Stimulated activated CD4-positive, alpha-beta T cell treated with anti-CD3 and anti-CD28 coated beads, Interleukin-4, amount 100 ng/mL, for 24 hours (primary cell): Measurements from ENCODE around the gene WWP2.
"Not testable (repeated sequence)": the region's sequence is repeated elsewhere in the genome, so short reads cannot be mapped to it uniquely, and the experiment has no call there.

ENCODE experiments used
- DNase-seq: peaks from one replicate; pipeline ENCODE4 v3.0.0-alpha.2; 2020

Gene WWP2

DNA sequence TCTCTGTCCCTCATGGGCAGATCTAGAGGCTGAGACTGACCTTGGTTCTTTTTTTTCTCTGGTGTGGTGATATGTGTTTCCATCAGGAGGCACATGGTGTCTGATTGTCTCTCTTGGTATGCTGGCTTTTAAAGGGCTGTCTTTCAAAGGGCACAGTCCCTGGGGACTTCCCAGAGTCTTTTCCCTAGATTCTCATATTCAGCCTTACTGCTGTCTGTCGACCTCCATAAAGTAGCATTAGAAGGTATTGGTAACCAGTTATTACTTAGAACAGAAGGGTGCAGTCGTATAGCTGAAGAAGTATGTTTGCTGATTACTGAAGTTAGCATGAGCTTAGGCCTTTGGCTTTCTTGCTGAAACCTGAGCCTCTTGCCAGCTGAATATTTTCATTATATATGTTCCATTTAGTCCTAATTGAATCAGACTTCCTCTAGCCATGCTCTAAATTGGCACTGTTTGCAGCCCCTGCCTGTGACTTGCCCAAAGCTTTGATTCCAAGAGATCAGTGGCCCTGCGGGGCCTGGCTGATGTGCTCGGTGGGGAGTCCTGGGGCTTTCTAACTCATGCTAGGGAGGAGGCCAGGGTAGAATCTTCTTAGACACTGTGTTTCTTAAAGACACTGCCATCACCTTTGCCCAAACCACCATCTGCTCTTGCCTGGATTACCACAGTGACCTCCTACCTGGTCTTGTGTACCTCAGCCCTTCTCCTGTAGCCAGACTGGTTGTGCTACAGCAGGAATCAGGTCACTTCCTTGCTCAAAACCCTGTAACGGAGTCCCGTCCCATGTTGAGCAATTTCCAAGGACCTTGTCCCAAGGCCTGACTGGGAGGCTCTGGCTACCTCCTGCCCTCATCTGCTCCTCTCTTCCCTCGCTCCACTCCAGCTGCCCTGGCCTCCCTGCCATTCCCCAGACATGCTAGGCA, 71.5 kb downstream of the WWP2 start:
- DNase-seq = no peak

DNA sequence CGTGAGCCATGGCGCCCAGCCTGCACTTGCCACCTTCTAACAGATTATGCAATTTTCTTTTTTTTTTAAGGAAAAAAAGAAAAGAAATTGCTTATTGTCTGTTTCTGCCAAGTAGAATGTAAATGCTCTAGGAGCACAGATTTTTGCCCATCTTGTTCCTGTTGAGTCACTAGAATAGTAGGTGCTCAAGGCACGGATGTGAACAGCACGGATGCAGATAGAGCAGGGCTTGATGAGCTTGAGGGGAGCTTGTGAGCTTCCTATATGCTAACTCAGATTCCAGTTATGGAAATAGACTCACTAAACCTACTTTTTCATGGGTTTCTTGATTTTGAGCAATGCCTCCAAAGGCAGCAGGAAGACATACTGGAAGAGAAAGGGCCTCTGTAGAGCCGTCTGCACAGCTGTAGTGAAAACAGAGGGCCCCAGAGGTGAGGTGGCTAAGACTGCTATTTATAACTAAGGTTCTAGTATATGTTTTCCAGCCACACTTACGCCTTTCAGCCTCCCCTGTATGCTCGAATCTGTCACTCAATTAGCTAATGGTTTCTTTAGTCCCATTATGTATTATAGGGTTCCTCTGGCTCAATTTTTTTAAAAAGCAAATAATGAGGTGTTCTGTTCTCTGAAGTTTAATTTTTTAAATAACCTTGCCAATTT, 72.8 kb downstream of the WWP2 start:
- DNase-seq = no peak

DNA sequence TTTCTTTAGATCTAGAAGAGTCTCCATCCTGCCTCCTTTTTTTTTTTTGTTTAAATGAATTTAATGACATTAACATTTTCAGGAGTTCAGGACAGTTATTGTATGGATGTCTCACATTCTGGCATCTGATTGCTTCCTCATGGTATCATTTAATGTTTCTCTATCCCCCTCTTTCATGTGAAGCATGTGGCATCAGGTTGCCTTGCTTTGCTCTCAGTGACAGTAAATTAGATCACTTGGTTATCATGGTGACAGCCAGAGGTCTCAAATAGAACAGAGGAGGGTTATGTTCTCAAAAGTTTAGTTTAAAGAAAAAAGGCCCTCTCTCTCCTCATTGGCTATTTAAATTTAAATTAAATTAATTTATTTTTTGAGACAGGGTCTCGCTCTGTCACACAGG, 74.1 kb downstream of the WWP2 start:
- DNase-seq = no peak

DNA sequence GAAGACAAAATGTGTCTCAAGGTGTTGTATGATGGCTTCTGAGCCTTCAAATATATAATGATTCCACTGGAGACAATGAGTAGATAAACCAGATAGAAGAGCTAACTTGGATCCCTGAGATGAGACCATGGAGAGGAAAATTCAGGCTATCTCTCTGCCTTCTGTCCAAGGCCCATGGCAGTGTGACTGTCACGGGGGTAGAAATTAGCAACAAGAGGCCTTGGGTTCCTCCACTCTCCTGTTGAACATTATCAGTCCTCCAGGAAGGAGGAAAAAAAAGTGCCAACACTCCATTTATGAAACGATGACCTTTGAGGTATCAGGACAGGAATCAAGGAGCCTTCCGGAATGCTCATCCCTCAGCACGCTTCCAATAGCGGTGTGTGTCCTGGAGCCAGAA, 75.2 kb downstream of the WWP2 start:
- no peak for DNase-seq

DNA sequence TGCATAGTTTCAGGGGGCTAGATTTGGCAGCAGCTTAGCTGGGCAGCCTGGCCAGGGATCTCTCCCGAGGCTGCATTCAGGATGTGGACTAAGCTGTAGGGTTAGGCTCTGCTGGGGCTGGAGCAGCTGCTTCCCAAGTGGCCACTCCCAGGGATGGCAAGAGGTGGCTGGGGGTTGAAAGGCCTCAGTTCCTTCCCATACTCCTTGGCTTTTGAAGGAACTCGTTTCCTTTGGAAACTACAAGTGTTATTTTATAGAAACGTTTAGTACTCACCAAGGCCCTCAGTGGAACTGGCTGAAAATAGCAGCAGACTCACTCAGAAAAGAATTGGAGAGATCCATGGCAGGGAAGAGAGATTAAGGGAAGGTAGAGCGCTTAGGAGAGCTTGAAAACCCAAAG, 76.4 kb downstream of the WWP2 start:
- no peak for DNase-seq

DNA sequence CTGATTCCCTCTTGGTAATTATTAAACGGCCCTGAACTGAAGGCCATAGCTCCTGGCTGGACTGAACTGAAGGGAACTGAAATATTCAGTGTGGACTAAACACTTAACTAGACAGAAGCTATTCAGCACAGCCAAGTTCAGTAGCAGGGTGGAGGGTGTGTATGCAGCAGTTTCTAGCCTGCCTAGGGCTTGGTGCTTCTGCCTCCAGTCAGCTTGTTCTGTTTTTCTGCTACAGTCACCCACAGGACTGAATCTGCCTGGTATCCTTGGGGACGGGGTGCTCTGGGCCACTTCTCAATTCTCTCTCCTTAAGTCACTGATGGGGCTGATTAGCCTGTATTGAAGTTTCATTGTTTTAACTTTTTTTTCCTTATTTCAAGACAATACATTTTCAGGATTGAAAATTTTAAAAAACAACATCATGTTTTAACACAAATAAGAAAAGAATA, 77.1 kb downstream of the WWP2 start:
- no peak for DNase-seq

DNA sequence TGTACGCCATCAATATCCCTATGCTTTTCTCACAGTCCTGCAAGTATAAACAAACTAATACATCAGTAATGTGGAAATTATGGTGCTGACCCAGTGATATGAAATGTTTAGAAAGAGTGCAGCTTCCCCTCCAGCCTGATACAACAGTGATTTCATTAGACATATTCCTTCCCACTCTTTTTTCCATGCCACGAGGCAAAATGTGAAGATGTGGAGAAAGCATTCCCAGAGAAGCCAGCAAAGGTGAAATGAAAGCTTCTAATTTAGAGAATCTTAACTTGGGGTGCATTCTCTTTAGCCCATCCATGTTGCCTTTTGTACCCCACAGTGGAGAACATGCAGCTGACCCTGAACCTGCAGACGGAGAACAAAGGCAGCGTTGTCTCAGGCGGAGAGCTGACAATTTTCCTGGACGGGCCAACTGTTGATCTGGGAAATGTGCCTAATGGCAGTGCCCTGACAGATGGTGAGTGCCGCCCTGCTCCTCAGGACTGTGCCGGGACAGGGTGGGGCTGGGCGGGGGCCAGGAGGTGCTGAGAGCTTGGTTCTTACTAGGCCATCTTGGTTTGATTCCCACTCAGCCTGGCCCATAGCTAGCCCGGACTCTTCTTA, 77.8 kb downstream of the WWP2 start:
- no peak for DNase-seq

DNA sequence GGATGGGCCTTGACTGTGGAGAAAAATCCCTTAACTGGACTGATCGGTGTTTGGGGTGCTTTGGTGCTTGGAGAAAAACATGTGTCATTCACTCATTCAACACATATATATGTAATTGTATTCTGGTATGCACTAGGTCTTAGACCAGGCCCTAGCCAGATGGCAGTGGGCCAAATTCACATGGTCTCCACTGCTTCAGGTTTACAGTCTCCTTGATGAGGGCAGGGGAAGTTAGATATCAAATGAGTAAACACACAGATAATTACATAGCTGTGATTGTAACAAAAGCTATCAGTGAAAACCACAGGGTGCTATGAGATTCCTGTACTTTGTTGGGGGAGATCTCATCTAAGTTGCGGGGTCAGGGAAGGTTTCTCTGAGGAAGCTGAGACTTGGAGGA, 78.8 kb downstream of the WWP2 start:
- no peak for DNase-seq

DNA sequence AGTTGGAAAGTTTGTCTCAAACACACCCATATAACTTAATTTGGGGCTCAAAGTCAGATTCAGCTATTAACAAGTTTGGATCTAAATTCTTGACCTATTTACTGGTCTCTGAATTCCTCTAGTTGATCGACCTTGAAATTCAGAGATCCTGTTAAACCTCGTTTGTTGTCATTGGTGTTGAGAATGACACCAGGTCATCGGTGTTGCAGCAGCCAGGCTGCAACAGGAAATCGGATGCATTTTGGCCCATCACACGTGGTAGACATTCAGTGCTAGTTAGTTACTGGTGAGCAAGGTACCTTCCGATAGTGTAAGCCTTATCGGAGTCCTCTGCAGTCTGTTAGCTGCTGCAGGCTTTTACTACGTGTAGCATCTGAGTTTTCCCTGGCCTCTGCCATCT, 82.3 kb downstream of the WWP2 start:
- no peak for DNase-seq

DNA sequence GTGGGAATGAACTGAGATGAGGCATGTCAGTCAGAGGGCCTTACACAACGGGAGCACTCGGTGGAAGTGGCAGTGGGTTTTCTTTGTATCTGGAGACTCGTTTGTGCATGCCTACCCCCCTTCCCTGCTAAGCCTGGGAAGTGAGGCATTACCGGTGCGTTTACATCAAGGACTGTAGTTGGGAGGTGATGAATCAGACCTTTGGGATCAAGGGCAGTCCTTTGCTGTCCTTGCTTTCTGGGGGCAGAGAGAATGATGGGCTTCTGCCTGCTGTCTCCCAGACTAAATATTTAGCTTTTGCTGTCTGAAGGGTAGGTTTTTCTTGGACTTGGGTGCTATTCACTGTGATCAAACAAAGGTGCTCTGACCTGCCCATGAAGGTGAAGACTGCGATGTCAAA, 83.0 kb downstream of the WWP2 start:
- DNase-seq = no peak

DNA sequence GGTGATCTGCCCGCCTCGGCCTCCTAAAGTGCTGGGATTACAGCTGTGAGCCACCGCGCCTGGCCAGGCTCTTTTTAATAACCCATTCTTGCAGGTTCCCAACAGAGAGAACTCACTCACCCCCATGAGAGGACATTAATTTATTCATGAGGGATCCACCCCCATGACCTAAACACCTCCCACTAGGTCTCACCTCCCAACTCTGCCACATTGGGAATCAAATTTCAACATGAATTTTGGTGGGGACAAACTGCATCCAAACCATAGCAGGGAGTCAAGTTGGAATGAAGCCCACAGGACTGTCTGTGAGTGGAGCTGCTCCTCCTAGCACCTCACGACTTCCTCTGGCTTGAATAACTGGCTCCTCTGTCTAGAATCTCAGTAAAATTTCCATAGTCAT, 85.5 kb downstream of the WWP2 start:
- DNase-seq = no peak

DNA sequence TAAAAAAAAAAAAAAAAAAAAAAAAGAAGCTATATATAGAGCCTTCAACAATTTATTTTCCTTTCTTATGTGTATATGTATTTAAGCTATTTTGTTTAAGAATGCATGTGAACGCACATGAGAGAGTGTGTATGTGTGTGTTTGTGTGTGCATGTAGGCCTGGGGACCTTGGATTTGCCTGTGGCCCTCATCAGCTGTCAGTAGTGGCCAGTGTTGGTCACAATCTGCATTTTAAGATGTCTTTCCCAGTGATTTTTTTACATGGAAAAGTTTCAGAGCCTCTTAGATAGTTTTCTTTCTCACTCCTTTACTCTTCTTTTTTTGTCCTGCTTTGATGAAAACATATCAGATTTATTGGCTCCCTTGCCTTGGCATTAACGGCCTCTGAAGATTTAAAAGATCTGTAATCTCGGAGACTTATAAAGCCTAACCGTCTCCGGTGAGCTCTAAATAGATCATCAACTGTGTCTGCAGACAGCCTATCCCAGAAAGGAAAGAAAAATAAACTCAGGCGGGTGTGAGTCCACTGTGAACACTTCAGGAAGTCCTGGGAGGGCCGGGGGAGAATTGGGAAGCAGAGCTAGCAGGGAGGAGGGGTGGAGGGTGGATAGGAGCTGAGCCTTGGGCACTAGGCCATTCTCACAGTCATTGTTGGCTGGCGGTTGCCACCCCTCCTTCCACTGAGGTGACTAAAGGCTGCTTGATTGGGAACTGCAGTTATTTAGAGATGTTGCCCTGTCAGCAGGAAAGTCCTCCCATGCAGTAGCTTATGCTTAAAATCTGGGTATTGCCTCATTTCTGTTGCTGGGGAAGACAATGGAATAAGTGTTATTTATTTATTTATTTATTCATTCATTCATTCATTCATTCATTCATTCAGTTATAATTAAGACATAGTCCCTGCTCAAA, 86.8 kb downstream of the WWP2 start:
- no peak for DNase-seq

DNA sequence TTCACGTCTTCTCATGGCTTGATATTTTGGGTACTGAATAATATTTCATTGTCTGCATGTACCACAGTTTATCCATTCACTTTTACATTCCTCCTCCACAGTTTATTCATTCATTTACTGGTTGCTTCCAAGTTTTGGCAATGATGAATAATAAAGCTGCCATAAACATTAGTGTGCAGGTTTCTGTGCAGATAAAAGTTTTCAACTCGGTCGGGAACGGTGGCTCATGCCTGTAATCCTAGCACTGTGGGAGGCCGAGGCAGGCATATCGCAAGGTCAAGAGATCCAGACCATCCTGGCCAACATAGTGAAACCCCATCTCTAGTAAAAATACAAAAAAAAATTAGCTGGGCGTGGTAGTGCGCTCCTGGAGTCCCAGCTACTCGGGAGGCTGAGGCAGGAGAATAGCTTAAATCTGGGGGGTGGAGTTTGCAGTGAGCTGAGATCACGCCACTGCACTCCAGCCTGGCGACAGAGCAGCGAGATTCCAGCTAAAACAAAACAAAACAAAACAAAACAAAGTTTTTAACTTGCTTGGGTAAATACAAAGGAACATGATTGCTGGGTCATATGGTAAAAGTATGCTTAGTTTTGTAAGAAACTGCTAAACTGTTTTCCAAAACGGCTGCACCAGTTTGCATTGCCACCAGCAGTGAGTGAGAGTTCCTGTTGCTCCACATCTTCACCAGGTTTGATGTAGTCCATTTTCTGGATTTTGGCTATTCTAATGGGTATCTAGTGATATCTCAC, 89.5 kb downstream of the WWP2 start:
- DNase-seq = no peak

DNA sequence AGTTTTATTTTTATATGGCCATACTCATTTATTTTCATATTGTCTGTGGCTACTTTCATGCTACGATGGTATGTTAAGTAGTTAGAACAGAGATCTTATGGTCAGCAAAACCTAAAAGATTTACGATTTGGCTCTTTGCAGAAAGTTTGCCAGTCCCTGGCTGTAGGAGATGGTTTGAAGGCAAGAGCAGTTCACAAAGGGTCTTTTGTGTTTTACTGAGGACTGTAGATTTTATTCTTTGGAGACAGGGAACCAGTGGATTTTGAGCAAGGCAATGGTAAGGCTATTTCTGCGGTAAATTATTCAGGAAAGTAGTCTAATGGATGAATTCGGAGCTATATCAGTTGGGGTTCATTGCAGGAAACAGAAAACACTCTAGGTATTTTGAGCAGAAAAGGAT, 90.7 kb downstream of the WWP2 start:
- no peak for DNase-seq

DNA sequence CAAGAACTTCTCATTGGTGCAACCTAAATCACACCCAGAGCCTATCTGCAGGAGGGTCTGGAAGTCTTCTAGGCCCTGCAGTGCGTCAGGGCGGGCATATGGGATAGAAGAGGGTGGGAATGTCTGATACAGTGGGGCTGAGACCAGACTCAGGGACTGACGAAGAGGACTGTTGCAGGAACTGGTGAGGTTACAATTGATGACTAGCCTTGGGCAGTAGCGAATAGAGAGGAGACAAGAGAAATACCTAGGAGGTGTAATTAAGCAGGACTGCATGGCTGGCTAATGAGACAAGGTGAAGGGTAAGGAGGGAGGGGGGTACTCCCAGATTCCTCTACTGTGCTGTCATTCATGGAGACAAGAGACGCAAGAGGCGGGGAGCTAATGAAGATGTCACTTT, 91.3 kb downstream of the WWP2 start:
- DNase-seq = no peak

DNA sequence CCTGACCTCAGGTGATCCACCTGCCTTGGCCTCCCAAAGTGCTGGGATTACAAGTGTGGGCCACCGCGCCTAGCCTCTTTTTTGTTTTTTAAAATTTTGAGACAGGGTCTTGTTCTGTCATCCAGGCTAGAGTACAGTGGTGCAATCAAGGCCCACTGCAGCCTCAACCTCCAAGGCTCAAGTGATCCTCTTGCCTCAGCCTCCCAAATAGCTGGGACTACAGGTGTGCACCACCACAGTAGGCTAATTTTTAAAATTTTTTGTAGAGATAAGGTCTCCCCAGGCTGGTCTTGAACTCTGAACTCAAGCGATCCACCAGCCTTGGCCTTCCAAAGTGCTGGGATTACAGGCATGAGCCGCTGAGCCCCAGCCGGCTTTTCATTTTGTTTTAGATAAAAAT, 92.6 kb downstream of the WWP2 start:
- DNase-seq = not testable (repeated sequence)

DNA sequence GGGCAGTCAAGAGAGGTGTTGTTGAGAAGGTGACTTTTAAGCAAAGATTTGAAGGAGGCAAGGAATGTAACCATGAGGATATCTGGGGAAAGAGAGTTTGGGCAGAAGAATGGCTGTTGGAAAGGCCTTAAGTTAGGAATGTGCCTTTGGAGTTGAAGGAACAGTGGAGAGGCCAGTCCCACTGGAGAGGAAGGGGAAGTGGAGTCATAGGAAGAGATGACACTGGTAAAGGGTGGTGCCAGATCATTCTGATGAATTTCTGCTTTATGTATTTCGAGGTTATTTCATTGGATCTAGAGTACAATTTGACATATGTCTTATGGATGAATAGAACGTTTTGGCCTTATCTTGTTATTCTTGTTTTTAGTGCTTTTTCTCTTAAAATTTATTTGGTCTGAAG, 93.5 kb downstream of the WWP2 start:
- DNase-seq = no peak

DNA sequence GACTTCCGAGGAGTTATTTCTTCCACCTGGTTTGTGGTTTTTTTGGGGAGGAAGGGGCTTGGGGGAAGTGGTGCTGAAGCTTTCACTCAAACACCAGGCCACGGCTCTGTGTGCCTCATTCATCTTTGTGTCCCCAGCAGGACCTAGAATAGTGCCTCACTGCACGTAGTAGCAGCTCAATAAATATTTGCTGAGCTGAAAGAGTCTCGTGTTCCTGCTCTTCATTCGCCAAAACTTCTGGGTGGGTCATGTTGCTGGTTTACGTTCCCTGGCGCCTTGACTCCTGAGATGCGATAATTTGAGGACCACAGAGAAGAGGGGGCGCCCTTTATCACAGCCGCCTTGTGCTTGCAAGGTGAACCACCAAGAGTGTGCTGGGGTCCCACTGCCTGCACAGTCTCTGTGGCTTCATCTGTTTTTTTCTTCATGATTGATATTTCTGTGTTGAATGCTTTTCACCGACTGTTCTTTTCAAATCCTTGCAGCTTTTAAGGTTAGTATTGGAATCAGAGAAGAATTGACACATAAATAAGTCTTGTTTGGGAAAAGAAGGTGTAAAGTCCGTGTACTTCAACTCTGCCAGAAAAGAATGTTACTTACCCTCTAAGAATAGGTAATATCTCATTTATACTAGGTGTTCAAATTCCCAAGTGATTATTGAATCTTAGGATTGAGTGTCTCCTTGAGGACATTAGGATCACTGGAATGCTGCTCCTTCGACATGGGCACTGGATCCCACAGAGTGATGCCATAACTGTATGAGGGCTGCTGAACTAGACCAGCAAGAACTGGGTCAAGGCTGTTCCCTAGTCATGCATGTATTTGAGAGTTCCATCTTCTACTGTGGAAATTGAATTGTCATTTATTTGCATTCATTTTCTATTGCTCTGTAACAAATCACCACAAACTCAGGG, 96.3 kb downstream of the WWP2 start:
- DNase-seq = no peak

DNA sequence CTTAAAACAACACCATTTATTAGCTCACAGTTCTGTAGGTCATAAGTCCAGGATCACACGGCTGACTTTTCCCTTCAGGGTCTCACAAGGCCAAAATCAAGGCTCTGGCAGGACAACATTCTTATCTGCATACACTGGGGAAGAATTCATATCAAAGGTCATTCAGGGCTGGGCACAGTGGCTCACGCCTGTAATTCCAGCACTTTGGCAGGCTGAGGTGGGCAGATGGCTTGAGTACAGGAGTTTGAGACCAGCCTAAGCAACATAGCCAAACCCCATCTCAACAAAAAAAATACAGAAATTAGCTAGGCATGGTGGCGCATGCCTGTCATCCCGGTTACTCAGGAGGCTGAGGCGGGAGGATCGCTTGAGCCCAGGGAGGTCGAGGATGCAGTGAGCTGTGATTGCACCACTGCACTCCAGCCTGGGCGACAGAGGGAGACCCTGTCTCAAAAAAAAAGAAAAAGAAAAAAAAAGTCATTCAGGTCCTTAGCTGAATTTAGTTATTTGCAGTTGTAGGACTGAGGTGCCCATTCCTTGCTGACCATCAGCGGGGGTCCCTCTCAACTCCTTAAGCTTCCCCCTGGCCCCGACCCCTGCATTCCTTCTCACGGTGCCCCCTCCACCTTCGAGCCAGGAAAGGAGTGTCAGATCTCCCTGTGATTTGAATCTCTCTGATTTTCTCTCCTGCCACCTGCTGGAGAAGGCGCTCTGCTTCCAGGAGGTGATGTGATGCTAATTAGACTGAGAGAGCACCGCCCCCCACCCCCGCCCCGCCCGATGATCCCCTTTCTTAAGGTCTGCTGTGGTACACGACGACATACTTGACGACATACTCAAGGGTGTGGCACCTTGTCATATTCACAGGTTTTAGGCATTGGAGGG, 97.2 kb downstream of the WWP2 start:
- no peak for DNase-seq
